HepG2 (cell line): ENCODE data around the gene SIK3. TPM values are rescaled to one million over a fixed set of nuclear protein-coding genes. Genes with fewer than 3 reads are reported as not detected.

Experiments
- CAMTA2 ChIP-seq: sonication (generic); formaldehyde crosslinking; IDR thresholded peaks from 2 replicates; pipeline ENCODE4 v1.4.0; 2020; ENCODE audit warnings: mild to moderate bottlenecking, missing genetic modification reagents, borderline replicate concordance
- EP300 ChIP-seq, 3 experiments: sonication (generic) in 1 of 3; formaldehyde crosslinking in 1 of 3; IDR thresholded peaks; 2 replicates each; pipeline versions ENCODE4 v1.5.1 to v1.6.1; 2011 to 2020; ENCODE audit warnings: low read depth in 2 of 3, low read length in 2 of 3, borderline replicate concordance in 1 of 3, improper control_type of control experiment in 1 of 3, mild to moderate bottlenecking in 1 of 3, missing genetic modification reagents in 1 of 3, moderate library complexity in 1 of 3
- ERF ChIP-seq: IDR thresholded peaks from 2 replicates; pipeline ENCODE4 v1.6.1; 2018; ENCODE audit warnings: missing biosample characterization, missing genetic modification reagents
- HMGXB4 ChIP-seq, 2 experiments: sonication (generic) in 1 of 2; formaldehyde crosslinking in 1 of 2; IDR thresholded peaks; 2 replicates each; pipeline versions ENCODE4 v1.4.0 to v1.6.1; 2018 to 2020; ENCODE audit warnings: missing genetic modification reagents in 2 of 2, borderline replicate concordance in 1 of 2, low read depth in 1 of 2, mild to moderate bottlenecking in 1 of 2, missing biosample characterization in 1 of 2
- NR3C1 ChIP-seq: sonication (generic); formaldehyde crosslinking; IDR thresholded peaks from 2 replicates; pipeline ENCODE4 v1.4.0; 2020; ENCODE audit warnings: missing genetic modification reagents
- PREB ChIP-seq: sonication (generic); formaldehyde crosslinking; IDR thresholded peaks from 2 replicates; pipeline ENCODE4 v1.4.0; 2020; ENCODE audit warnings: missing genetic modification reagents
- RFX1 ChIP-seq: fragments of 450-650 bp; IDR thresholded peaks from 2 replicates; pipeline ENCODE4 v1.6.1; 2017
- SMAD1 ChIP-seq: sonication (generic); formaldehyde crosslinking; IDR thresholded peaks from 2 replicates; pipeline ENCODE4 v1.4.0; 2020; ENCODE audit warnings: missing genetic modification reagents, low read depth, mild to moderate bottlenecking, borderline replicate concordance
- THAP9 ChIP-seq: sonication (generic); formaldehyde crosslinking; IDR thresholded peaks from 2 replicates; pipeline ENCODE4; 2020; ENCODE audit warnings: missing genetic modification reagents, mild to moderate bottlenecking, borderline replicate concordance
- YEATS4 ChIP-seq: sonication (generic); formaldehyde crosslinking; IDR thresholded peaks from 2 replicates; pipeline ENCODE4 v1.4.0; 2020; ENCODE audit warnings: missing genetic modification reagents, borderline replicate concordance
- ZNF749 ChIP-seq: sonication (generic); formaldehyde crosslinking; IDR thresholded peaks from 2 replicates; pipeline ENCODE4 v1.8.0; 2022; ENCODE audit warnings: mild to moderate bottlenecking, missing genetic modification reagents, moderate library complexity, borderline replicate concordance
- ZUFSP ChIP-seq: sonication (generic); formaldehyde crosslinking; IDR thresholded peaks from 2 replicates; pipeline ENCODE4 v1.9.0; 2021; ENCODE audit warnings: missing genetic modification reagents, mild to moderate bottlenecking, borderline replicate concordance
- polyA plus RNA-seq, 8 experiments: library from polyadenylated mRNA; depleted of rRNA in 3 of 8; stranded (reverse) in 7 of 8; unstranded in 1 of 8; fragments of >200 nt; fragmentation: Illumina TruSeq in 4 of 8; extraction: Trizol in 4 of 8; gene quantifications; 2 replicates each; pipeline versions ENCODE4 v1.2.1 to v1.2.3, GENCODE V29; 2011 to 2016; ENCODE audit warnings: low read depth in 4 of 8, missing spikeins in 1 of 8, mixed read lengths in 1 of 8; ENCODE audit not compliant: insufficient read depth in 1 of 8
- total RNA-seq, 5 experiments: library from RNA; depleted of rRNA; stranded (reverse); fragments of >200 nt; fragmentation: Illumina TruSeq; extraction: Trizol; gene quantifications; 2 replicates each; pipeline ENCODE4 v1.2.3, GENCODE V29; 2016; ENCODE audit warnings: low read depth in 1 of 5
- TF ChIP-seq, protein P1 (sequence below): sonication (generic); formaldehyde crosslinking; IDR thresholded peaks from 2 replicates; pipeline ENCODE4 v1.4.0; 2020; ENCODE audit warnings: missing genetic modification reagents, mild to moderate bottlenecking, borderline replicate concordance
- TF ChIP-seq, protein P2 (sequence below): sonication (generic); formaldehyde crosslinking; IDR thresholded peaks from 2 replicates; pipeline ENCODE4 v1.5.0; 2020; ENCODE audit warnings: mild to moderate bottlenecking, low read depth, missing genetic modification reagents, borderline replicate concordance

SIK3 gene
- total and polyA plus RNA-seq, 2 of the 13 experiments (the other 11 are each of a cell fraction or from before 2014, with no cell fraction given): 5.7 to 9.8 TPM

- TF ChIP-seq THAP9 (CRISPR knock-in tag) (no peak; the same call in 1 of the 2 replicates), NR3C1 (no peak), RFX1 (no peak), EP300 (IDR thresholded peaks at IDR 0.05; ENCODE audit: low read depth in 2 of 2, low read length in 2 of 2) (peak; percentile 41 to 46; a peak in 2 of 4 replicates), EP300 (CRISPR knock-in tag; IDR thresholded peaks at IDR 0.05; ENCODE audit: borderline replicate concordance) (0 out of 2 replicates have a peak, but pooled peaks have one; percentile 14), YEATS4 (CRISPR knock-in tag) (0 out of 2 replicates have a peak, but pooled peaks have one; percentile 33), CAMTA2 (CRISPR knock-in tag) (peak; percentile 90; the same call in 1 of the 2 replicates), HMGXB4 (CRISPR knock-in tag; IDR thresholded peaks at IDR 0.05; ENCODE audit: borderline replicate concordance in 1 of 2, low read depth in 1 of 2) (0 out of 4 replicates have a peak, but pooled peaks have one; percentile 31 to 54), ZNF749 (0 out of 2 replicates have a peak, but pooled peaks have one; percentile 72), SMAD1 (CRISPR knock-in tag) (no peak), ZUFSP (CRISPR knock-in tag) (no peak), PREB (CRISPR knock-in tag) (no peak), ERF (CRISPR knock-in tag) (peak; percentile 58)
- TF ChIP-seq, protein P1, sequence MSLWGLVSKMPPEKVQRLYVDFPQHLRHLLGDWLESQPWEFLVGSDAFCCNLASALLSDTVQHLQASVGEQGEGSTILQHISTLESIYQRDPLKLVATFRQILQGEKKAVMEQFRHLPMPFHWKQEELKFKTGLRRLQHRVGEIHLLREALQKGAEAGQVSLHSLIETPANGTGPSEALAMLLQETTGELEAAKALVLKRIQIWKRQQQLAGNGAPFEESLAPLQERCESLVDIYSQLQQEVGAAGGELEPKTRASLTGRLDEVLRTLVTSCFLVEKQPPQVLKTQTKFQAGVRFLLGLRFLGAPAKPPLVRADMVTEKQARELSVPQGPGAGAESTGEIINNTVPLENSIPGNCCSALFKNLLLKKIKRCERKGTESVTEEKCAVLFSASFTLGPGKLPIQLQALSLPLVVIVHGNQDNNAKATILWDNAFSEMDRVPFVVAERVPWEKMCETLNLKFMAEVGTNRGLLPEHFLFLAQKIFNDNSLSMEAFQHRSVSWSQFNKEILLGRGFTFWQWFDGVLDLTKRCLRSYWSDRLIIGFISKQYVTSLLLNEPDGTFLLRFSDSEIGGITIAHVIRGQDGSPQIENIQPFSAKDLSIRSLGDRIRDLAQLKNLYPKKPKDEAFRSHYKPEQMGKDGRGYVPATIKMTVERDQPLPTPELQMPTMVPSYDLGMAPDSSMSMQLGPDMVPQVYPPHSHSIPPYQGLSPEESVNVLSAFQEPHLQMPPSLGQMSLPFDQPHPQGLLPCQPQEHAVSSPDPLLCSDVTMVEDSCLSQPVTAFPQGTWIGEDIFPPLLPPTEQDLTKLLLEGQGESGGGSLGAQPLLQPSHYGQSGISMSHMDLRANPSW (CRISPR knock-in tag): no peak
- TF ChIP-seq, protein P2, sequence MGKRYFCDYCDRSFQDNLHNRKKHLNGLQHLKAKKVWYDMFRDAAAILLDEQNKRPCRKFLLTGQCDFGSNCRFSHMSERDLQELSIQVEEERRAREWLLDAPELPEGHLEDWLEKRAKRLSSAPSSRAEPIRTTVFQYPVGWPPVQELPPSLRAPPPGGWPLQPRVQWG (CRISPR knock-in tag): no peak
These were observed 268.6 kb downstream of the SIK3 start, which contains the start of gene APOC3 (continued) for GRCh38 chr11:116829525-116830183.
